SHP77 treated with DMSO at 0.1 percent for 48 hours (cell line): ENCODE results near the gene CCDC73.
"Not testable (repeated sequence)": the region's sequence is repeated elsewhere in the genome, so short reads cannot be mapped to it uniquely, and the experiment has no call there.

Experiments
- DNase-seq: peaks from one replicate; lab custom pipeline; 2025; lab: John Stamatoyannopoulos, UW

Gene CCDC73

DNA sequence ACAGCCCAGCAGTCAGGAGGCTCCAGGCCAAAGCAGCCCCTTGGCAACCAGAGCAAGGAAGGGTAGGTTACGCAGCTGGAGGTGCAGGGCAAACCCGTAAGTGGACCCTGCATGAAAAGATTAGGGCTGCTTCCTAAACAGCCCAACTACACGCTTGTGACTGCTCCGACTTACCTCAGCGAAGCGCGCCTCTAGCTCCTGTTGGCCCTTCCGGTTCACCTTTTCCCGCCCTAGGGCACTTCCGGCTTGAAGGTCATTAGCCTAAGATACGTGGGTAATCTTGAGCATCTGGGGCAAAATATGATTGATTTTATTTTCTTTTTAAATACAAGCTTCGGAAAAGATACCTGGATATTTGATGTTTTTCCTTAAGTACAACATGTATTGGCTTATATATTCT, at the start of gene CCDC73:
TSS of gene CCDC73 (minus strand) at position 224 of the 400 bp plus-strand sequence. CDS start 34,419 bp downstream, outside the sequence.
- DNase-seq = no peak

DNA sequence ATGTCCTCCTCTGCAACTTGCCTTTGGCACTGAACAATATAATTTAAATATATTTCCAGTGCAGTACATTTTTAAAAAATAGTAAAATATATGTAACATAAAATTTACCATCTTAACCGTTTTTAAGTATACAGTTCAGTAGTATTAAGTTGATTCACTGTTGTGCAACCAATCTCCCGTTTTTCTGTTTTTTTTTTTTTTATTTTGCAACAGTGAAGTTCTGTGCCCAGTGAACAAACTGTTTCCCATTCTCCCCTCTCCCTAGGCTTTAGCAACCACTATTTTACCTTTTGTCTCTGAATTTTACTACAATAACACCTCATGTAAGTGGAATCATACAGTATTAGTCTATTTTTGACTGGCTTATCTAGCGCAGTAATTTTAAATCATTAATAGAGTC, 49.1 kb upstream of the CCDC73 start:
- DNase-seq = no peak

DNA sequence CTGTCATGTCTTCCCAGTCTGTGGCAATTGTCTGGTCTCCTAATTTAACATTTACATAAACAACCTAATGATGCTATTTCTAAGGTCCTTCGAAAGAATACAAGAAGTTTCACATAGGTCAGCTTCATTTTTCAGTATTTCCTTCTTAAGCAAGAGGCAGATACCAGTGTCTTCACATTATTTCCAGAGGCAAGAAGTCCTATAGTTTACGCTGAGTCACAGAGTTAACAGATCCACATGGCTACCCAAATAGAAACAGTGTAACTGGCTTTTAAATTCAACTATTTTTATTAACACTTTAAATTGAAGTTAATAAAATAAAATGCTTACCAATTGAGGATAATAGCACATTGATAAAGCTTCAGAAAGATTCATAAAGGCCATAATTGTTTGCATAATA, 46.1 kb upstream of the CCDC73 start:
- no peak for DNase-seq

DNA sequence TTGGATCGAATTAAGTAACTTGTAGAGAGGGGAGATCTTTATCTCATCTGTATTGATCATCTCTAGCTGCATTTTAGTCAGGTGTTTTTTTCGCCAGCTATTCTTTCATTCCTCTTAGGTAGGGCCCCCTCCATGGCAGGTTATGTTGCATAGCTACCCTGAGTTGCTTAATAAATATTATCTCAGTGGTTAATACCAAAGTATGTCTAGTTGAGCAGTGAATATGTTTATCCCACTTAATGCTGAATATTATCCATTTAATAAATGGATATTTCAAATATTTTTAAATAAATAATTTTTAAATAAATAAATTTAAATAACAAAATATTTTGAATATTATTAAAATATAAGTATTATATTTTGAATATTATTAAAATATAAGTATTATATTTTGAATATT, 44.8 kb upstream of the CCDC73 start:
- no peak for DNase-seq

DNA sequence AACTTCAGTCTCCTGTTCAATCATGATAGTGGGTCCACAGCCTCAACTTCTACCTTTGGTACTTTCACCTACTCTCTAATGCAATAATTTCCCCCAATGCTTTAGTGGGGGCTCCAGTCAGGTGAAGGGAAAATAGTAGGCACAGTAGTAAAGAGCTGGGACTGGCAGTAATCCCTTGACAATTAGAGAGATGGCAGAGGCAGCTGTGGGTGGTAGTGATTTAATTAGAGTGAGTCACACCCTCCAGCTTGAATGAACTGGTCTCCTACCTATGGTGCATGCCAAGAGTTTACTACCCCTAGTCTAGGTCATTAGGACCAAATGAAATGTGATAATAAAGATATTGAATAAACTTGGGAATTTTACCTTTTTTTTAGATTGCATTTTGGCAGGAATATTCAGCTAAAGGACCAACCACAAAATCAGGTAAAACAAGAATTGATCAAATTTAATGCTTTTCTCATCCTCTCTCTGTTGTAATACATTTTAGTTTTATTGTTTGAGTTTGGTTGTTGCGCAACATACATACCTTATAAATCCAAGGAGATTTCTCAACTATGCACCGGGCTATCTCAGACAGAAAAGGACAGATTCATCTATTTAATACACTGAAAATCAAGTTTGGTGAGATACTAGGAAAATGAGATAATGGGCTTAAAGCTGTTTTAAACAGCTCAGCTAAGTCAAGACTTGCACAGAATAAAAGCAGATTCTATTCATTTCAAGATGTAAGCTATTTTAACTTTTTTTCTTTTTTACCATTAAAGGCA, 44.2 kb upstream of the CCDC73 start:
- no peak for DNase-seq

DNA sequence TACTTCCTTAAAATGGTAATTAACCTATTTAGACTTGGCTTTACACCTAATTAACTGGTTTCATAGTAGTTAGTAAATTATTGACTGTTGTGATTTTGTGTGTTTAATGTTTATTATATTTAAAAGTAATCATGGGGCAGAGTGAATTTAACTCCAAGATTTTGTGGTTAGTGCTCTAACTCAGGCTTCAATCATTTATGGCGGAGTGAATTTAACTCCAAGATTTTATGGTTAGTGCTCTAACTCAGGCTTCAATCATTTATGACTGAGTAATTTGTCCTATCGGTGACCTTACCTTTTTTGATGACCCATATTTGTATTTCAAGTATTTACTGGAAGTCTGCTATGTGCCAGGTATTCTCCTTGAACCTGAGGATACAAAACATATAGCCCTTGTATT, 42.5 kb upstream of the CCDC73 start:
- DNase-seq = no peak

DNA sequence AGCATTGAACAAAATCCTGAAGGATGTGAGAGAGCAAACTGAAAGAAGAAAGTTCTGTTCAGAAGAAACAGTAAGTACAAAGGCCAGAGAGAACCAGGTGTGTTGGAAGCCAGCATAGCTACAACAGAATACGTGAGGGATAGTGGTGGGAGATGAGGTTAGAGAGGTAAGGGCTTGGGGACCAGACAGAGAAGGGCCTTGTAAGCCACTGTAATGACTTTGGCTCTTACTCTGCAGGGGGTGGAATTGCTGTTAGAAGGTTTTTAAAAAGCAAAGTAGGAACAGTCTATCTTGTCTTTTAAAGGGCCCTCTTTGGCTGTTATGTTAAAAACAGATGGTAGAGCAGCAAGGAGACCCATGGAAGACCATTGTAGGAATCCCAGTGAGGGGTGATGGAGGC, 39.5 kb upstream of the CCDC73 start:
- no peak for DNase-seq

DNA sequence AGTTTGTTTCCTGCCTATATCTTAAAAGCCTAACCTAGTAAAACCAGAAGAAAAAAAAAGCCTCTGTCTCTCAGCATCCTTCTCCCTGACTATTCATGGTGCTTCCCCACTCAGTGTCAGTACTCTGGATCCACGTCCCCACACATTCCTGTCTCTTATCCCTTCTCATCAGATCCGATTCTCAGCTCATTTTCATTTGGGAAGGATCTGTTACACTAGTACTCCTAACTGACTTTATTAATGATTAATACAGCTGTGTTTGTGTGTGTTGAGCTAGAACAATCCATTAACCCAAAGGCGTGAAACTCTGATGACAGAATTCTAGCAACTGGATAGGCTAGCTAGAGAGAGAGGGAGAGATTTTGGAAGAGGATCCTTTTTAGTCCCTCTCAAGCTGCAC, 36.8 kb upstream of the CCDC73 start:
- no peak for DNase-seq

DNA sequence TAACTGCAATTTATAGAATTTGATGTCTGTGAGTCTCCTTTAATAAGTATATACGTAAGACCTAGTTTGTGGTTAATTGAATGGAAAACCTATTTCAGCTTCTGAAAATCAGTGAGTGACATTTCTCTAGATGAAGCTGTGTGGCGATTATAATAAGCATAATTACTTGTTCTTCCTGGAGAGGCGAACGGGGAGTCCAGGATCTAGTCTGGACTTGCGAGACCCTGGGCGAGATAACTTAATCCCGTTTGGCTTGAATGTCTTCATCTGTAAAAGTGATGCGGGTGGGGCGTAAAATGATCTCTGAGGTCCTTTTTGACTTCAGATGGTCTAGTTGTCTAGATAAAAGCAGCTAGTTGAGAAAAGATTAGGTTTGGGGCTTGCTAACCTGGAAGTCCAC, 36.3 kb upstream of the CCDC73 start:
- no peak for DNase-seq

DNA sequence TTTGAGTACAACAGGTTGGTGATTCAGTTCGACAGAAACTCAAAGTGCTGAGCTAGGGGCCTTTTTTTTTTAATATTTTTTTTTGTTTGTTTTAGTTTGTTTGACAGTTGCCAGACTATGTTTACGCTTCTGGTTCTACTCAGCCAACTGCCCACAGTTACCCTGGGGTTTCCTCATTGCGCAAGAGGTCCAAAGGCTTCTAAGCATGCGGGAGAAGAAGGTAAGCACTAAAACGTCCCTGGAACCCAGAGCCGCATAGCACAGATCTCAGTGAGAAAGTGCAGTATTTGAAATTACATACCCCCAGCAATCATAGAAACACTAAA, 35.9 kb upstream of the CCDC73 start:
- DNase-seq = no peak

DNA sequence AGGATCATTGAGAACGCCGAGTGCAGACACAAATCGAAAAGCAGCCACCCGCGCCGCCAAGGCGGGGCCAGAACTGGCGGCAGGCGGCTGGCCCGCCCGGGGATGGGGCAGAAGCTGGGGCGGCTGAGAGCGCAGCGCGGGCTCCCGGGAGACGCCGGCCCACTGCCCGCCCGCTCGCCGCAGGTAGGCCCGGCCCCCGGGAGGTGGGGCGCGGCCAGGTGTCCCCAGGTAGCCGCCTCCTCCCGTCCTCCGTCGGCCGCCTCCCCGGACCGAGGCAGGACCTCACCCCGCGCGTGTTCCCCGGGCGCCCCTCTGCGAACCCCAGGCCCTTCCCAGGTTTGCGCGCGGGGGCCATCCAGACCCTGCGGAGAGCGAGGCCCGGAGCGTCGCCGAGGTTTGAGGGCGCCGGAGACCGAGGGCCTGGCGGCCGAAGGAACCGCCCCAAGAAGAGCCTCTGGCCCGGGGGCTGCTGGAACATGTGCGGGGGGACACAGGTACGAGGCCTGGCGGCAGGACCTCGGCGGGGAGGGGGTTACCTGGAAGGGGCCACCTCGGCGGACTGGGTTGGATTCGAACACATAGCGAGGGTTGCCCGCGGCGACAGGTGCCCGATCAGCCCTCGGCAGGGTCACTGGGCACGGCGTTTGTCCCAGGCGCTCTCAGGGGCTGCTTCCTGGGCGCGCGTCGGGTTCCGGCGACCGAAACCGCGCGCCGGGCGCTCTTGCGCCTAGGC, 35.4 kb upstream of the CCDC73 start, which contains the start of gene PRRG4:
TSS of gene PRRG4 (plus strand) at position 248 of the 733 bp plus-strand sequence. CDS start 603 bp downstream, outside the sequence.
- DNase-seq = no peak

DNA sequence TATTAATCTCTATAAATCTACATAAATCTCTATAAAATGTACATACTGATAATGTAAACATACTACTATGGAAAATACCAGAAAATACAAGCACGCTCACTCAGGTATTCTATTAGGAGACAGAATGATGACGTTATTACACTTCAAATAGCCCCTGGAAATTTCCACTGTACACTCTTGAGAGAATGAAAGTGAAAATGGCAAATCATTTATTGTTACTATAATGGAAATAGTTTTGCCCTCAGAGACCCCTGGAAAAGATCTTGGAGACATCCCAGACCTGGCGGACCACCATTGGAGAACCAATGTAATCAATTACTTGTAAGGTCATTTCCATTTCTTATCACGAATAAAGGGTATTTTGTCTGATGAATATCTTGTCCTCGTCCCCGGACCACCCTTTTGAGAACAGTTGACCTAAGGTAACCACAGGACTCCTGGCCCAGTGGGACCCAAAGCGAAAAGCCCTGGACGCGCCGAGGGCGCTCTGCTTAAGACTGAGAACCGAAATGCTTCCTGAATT, 34.8 kb upstream of the CCDC73 start:
- no peak for DNase-seq

DNA sequence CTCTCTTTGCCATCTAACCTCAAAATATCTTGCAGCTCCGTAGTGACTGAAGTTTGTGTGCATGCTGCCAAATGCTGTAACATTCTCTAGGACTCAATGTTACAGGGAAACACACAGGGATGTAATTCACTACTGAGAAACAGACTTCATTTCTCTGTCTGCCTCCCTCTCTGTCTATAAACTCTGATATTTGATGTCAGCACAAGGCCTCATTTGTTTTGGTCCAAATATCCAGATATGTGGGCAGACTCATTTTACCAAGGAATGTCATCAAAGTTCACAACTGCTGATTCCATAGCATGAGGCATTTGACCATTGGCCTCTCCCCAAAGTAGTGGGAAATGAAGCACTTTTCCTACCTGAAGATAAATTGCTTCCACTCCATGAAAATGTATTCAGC, 32.8 kb upstream of the CCDC73 start:
- no peak for DNase-seq

DNA sequence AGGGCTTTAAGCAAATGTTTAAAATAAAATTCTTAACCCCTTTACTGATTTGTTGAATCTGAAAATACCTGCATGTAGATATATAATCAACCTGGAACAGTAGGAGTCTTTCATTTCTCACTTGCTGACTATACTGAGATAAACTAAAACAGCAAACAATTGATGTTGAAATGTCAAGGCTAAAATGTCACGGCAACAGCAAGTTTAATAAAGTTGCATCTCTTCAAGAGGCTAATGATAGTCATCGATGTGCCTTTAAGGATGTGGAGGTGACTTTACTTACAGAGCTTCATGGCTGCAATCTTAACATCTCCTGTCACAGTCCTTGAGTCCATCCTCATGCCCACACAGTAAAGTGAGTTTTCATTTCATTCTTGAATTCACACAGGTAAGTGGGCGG, 31.7 kb upstream of the CCDC73 start:
- DNase-seq = no peak

DNA sequence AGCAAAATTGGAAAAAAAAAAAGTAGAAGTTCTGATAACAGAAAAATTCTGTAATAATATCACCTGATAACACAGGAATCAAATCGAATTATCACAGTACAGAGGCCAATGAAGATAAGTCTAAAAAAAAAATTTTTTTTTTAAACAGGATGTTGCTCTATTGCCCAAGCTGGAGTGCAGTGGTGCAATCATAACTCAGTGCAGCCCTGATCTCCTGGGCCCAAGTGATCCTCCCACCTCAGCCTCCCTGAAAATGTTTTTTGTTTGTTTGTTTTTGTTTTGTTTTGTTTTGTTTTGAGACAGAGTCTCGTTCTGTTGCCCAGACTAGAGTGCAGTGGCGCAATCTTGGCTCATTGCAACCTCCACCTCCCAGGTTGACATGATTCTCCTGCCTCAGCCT, 29.2 kb upstream of the CCDC73 start:
- not testable (repeated sequence) for DNase-seq

DNA sequence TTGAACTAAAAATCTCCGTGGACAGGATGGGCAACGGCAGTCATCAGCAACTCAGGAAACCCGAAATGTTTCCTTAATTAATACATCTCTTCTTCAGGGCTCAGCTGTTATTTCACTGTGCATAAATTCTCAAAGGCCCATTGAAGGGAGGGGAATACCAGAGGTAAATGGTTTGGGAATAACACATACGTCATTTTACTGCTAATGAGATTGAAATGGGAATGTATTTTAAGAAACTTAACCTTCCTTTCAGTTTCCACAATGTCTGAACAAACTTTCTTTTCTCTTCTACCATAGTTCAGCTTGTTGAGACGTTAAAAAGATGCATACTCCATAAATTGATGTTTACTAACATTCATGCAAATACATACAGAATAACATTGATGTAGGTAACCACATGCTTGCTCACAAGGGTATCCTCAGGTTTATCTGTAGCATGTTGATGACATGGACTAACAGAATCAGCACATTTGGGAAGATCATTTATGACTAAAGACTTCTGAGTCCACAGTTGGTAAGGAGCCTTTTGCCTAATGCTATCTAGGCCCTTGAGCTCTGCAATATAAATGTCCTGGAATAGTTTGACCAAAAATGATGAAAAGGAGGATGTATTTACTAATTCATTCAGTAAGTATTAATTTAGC, 27.6 kb upstream of the CCDC73 start:
- DNase-seq = no peak

DNA sequence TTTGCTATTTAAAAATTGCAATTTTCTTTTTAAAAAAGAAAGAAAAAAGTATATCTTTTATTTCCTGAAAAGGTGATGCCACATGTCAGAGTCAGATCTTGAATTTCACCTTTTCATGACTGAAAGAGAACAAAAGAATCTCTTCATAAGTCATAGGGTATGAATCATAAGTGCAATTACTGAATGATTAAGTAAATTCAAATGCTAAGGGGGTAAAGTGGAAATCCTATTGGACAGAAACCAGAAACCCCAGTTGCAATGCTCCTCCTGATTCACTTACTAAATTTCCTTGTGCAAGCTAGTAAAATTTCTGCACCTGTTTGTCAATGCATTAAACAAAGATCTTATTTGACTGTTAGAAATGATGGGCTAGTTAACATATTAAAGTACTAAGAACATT, 27.1 kb upstream of the CCDC73 start:
- DNase-seq = no peak

DNA sequence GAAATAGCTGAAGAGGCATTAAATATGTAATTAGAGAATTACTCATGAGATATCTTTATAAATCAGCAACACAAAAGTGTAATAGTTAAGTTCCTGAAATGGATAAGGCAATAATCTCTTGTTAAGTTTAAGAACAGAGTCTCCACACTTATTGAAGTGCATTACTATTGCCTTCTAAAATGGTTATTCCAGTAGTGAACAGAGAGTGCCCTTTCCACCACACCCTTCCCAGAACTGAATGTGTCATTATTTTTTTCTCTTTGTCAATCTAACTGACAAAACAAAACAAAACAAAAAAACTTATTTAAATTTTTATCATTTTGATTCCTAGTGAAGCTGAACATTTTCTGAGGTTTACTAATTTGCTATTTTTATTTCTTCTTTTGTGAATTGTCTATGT, 26.0 kb upstream of the CCDC73 start:
- no peak for DNase-seq

DNA sequence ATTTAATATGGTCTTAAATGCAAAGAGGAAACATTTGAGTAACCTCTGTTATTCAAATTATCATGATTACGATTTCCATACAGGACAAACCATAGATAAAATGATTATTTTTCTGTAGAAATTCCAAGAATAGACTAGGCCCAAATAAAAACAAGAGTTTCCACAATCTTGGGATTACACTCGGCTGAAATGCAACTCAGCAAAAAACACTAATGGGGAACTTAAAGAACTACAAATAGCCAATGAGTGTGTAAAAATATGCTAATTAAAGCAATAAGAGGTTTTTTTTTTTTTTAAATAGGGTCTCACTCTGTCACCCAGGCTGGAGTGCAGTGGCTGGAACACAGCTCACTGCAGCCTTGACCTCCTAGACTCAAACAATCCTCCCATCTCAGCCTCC, 24.7 kb upstream of the CCDC73 start:
- DNase-seq = no peak

DNA sequence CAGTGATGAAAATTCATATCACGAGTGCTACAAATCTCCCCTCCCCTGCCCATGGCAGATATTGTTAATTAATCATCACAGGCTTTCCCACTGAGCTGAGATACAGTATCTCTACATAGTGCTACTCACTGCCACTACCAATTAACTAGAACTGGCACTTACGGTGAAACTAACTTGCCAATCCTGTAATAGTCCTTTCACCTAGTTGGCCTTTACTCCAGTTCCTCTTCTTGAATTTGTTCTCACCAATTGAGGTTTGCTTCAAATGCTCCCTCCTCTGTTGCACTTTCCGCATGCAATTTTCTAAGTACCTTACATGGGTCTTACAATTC, 23.4 kb upstream of the CCDC73 start:
- no peak for DNase-seq

DNA sequence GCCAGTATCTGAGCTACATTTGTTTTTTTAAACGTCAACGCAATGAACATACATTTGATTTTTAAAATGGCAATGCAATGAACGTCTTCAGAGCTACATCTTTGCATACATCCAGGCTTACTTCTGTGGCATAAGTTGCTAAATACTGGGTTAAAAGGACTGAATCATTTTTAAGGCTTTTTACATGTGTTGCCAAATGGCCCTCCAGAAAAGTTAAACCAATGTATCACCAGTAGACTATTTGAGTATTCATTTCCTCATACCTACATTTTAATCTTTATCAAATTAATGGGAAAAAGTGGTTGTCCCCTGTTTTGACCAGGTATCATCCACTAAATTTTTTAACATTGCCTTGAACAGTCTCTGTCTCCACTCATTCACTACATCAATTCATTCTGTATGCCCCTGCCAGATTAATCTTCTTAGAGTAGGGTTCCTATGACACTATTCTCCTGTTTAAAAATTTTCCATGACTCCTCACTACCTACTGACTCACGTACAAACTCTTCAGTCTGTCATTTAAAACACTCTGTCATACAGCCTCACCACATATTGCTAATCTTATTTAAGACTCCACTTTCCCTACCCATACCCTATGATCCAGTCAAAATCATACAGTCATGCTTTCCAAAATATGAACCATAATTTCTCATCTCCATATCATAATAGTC, 22.9 kb upstream of the CCDC73 start:
- no peak for DNase-seq

DNA sequence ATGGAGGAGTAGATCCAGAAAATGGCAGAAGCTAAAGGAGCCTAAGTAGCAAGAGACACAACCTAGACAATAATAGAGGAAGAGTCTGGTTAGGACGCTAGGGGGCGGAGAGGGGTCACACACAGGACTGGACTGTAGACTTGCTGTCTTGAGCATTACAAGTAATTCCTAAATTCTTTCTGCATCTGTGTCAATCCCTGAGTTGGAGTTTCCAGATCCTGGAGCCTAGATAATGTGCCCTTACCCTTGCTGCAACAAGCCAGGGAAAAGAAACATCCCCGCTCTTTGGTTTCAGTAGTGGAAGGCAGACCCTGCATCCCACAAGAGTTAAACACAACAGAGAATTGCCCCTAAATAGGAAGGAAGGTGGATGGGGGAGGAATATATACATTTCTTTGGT, 14.9 kb upstream of the CCDC73 start:
- DNase-seq = peak; percentile 24

DNA sequence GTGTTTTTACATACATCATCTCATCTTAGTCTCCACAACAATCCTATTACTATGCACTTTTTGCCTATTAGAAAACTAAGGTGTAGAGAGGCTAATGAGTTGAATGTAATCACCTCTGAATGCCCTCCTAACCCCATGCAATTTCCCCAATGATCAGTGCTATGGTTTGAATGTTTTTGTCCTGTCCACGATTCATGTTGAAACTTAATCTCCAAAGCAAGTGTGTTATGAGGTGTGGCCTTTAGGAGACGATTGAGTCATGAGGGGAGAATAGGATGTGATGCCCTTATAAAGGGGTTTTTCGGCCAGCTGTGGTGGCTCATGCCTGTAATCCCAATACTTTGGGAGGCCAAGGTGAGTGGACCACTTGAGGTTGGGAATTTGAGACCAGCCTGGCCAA, 2.0 kb upstream of the CCDC73 start:
- no peak for DNase-seq
